ENCODE results near the gene TAS2R20. TPM values are rescaled to one million over a fixed set of nuclear protein-coding genes. Genes with fewer than 3 reads are reported as not detected.

The TAS2R20 gene
- total RNA-seq, 2 donors from 2014 or later = 1.8 to 5.8 TPM

- Histone ChIP-seq H3K4me1 (ENCODE audit: control insufficient read depth in 1 of 2, low read depth in 2 of 2) (peaks cover 0 to 7% of the 10 kb centered on the region in 2 donors), H3K9me3 (no peaks in the 10 kb centered on the region), H3K36me3 (no peaks in the 10 kb centered on the region), H3K4me3 (no peak overlapping the region), H3K27me3 (replicated peaks; ENCODE audit: insufficient read depth) (no peaks in the 10 kb centered on the region), H3K27ac (no peak overlapping the region)
- TF ChIP-seq, protein P1, sequence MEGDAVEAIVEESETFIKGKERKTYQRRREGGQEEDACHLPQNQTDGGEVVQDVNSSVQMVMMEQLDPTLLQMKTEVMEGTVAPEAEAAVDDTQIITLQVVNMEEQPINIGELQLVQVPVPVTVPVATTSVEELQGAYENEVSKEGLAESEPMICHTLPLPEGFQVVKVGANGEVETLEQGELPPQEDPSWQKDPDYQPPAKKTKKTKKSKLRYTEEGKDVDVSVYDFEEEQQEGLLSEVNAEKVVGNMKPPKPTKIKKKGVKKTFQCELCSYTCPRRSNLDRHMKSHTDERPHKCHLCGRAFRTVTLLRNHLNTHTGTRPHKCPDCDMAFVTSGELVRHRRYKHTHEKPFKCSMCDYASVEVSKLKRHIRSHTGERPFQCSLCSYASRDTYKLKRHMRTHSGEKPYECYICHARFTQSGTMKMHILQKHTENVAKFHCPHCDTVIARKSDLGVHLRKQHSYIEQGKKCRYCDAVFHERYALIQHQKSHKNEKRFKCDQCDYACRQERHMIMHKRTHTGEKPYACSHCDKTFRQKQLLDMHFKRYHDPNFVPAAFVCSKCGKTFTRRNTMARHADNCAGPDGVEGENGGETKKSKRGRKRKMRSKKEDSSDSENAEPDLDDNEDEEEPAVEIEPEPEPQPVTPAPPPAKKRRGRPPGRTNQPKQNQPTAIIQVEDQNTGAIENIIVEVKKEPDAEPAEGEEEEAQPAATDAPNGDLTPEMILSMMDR (IDR thresholded peaks at IDR 0.05) = no peak
- DNase-seq (ENCODE audit: low spot score) (no peak), ATAC-seq (ENCODE audit: insufficient number of reproducible peaks, low FRiP score, low read depth) (no peak)
Measured at GRCh38 chr12:10952645-10953044, 45.5 kb downstream of the TAS2R20 start.

Other genes starting within 250 kb of the TAS2R20 start
- not detected for gene TAS2R7, start 195.7 kb downstream of the TAS2R20 start, total RNA-seq
- gene TAS2R8, start 191.0 kb downstream of the TAS2R20 start, total RNA-seq = not detected
- not detected for gene TAS2R9, start 188.1 kb downstream of the TAS2R20 start, total RNA-seq
- 1 to 10 TPM in 1 of 2 donors, not detected in 1; 4.6 TPM for gene TAS2R10, start 171.9 kb downstream of the TAS2R20 start, total RNA-seq
- gene PRR4, start 148.8 kb downstream of the TAS2R20 start, total RNA-seq = 10 to 100 TPM in 1 of 2 donors, 1 to 10 TPM in 1; 5.7 to 22.7 TPM
- gene PRH1, start 114.0 kb downstream of the TAS2R20 start, total RNA-seq = 10 to 100 TPM; 18.5 to 30.5 TPM
- gene TAS2R13, start 88.7 kb downstream of the TAS2R20 start, total RNA-seq = 1 to 10 TPM; 3.1 to 7.3 TPM
- not detected for gene PRH2, start 69.1 kb downstream of the TAS2R20 start, total RNA-seq
- 1 to 10 TPM; 1.9 to 5.4 TPM for gene TAS2R14, start 59.0 kb downstream of the TAS2R20 start, total RNA-seq
- gene TAS2R50, start 11.4 kb downstream of the TAS2R20 start, total RNA-seq = 1 to 10 TPM; 1.5 to 7.1 TPM
- gene TAS2R19, start 24.3 kb upstream of the TAS2R20 start, total RNA-seq = 10 to 100 TPM in 1 of 2 donors, 1 to 10 TPM in 1; 8.3 to 13.1 TPM
- gene TAS2R31, start 33.1 kb upstream of the TAS2R20 start, total RNA-seq = 1 to 10 TPM; 2.7 to 9.5 TPM
- gene TAS2R46, start 64.0 kb upstream of the TAS2R20 start, total RNA-seq = 1 to 10 TPM; 1.2 to 3.0 TPM
- 1 to 10 TPM; 2.7 to 6.3 TPM for gene TAS2R43, start 94.0 kb upstream of the TAS2R20 start, total RNA-seq
- gene TAS2R30, start 136.3 kb upstream of the TAS2R20 start, total RNA-seq = 10 to 100 TPM in 1 of 2 donors, 1 to 10 TPM in 1; 4.1 to 15.1 TPM
- gene SMIM10L1, start 172.9 kb upstream of the TAS2R20 start, total RNA-seq = 10 to 100 TPM in 1 of 2 donors, 1 to 10 TPM in 1; 4.7 to 10.4 TPM
- not detected for gene TAS2R42, start 188.6 kb upstream of the TAS2R20 start, total RNA-seq